ENCODE results near the gene SELENOT. TPM values are rescaled to one million over a fixed set of nuclear protein-coding genes. Genes with fewer than 3 reads are reported as not detected.
A peak's percentile ranks its signal among the peaks of the same experiment; 100 is the strongest.

Gene SELENOT
- total and polyA plus RNA-seq, 12 donors: 15.9 to 101 (median 76.1) TPM

GRCh38 chr3:150602426-150603152, 532 bp upstream of the SELENOT start:
- WGBS, 2 donors: 32 to 35% methylated on average over 6 of the region's 6 CpGs
- no peak for TF ChIP-seq CTCF (IDR thresholded peaks at IDR 0.05)
- peak in 5 of 8 donors; percentile 1 to 32 (median 15) for ATAC-seq
- Histone ChIP-seq H3K36me3 (peaks cover 0 to 11% (median 0%) of the 10 kb centered on the region in 9 donors), H3K27me3 (no peaks in the 10 kb centered on the region), H3K27ac (peak overlapping the region in 9 of 10 donors; percentile 92 to 99 (median 97)), H3K4me3 (peak overlapping the region in 9 of 10 donors; percentile 74 to 91 (median 81)), H3K9me3 (no peaks in the 10 kb centered on the region), H3K4me1 (peaks cover 0 to 61% (median 37%) of the 10 kb centered on the region in 9 donors)
- DNase-seq: no peak
- intact Hi-C loops (cut with DNase I): loop anchor here in 6 of 10 donors (1.0 to 10.0 kb wide), 8 partner anchors 55 to 1608 kb away; partner anchors contain the start of genes ERICH6 (in 5 of the 6), SIAH2 (in 4 of the 6), EIF2A (in 2 of the 6) and SERP1 (in 2 of the 6)

- H3K36me3 ChIP-seq: peaks cover 0 to 14% (median 0%) of the 10 kb centered on the region in 9 donors
- peak overlapping the region; percentile 45 to 91 (median 80) for H3K4me3 ChIP-seq
- peaks cover 0 to 69% (median 49%) of the 10 kb centered on the region in 9 donors for H3K4me1 ChIP-seq
- ATAC-seq (peak in 2 of 8 donors; percentile 7 to 15), DNase-seq (no peak)
- TF ChIP-seq CTCF (IDR thresholded peaks at IDR 0.05): no peak
- H3K27ac ChIP-seq: peak overlapping the region; percentile 92 to 99 (median 96)
- H3K27me3 ChIP-seq: no peaks in the 10 kb centered on the region
- intact Hi-C loops (cut with DNase I): loop anchor here in 6 of 10 donors (1.0 to 10.0 kb wide), 8 partner anchors 57 to 1609 kb away; partner anchors contain the start of genes ERICH6 (in 5 of the 6), SIAH2 (in 4 of the 6), EIF2A (in 2 of the 6) and SERP1 (in 2 of the 6)
- 0% methylated on average over 11 of the region's 11 CpGs for WGBS, 2 donors
- H3K9me3 ChIP-seq: no peaks in the 10 kb centered on the region
Observed at GRCh38 chr3:150603980-150604319, 829 bp downstream of the SELENOT start.

GRCh38 chr3:150605998-150606641, 3.0 kb downstream of the SELENOT start:
- H3K36me3 ChIP-seq: peaks cover 0 to 14% (median 0%) of the 10 kb centered on the region in 9 donors
- peaks cover 0 to 75% (median 59%) of the 10 kb centered on the region in 9 donors for H3K4me1 ChIP-seq
- ATAC-seq (no peak), DNase-seq (no peak)
- 73 to 80% methylated on average over 9 of the region's 9 CpGs for WGBS, 2 donors
- H3K27me3 ChIP-seq: no peaks in the 10 kb centered on the region
- no peak for TF ChIP-seq CTCF (IDR thresholded peaks at IDR 0.05)
- H3K4me3 ChIP-seq: peak overlapping the region in 1 of 10 donors; percentile 10
- H3K27ac ChIP-seq: peak overlapping the region in 5 of 10 donors; percentile 27 to 99 (median 96)
- no peaks in the 10 kb centered on the region for H3K9me3 ChIP-seq
- intact Hi-C loops (cut with DNase I): loop anchor here in 5 of 10 donors (10.0 kb wide), 3 partner anchors 99 to 1611 kb away; partner anchors contain the start of genes ERICH6 (in 3 of the 5), SIAH2 (in 2 of the 5) and GYG1 (in 1 of the 5)
